Thyroid gland (tissue), 4 donors: ENCODE data around the gene EPB41L1. TPM values are rescaled to one million over a fixed set of nuclear protein-coding genes. Genes with fewer than 3 reads are reported as not detected.

ENCODE experiments used
- DNase-seq, 2 donors: peaks; one replicate each; pipeline ENCODE4 v3.0.0-alpha.2; 2019
- H3K27ac ChIP-seq, 3 donors: fragments of 200-600 bp; sonication (generic); 1 replicate in 2 of 3; 2 replicates in 1 of 3; pipeline ENCODE4 v1.5.1; 2016 to 2019; ENCODE audit warnings: mild to moderate bottlenecking in 1 of 3, moderate library complexity in 1 of 3
- H3K27me3 ChIP-seq: fragments of 200-600 bp; sonication (generic); one replicate; pipeline ENCODE4 v1.5.1; 2019
- H3K36me3 ChIP-seq, 2 donors: fragments of 200-600 bp; sonication (generic); one replicate each; pipeline ENCODE4 v1.5.1; 2016 to 2019
- H3K4me1 ChIP-seq, 2 donors: fragments of 200-600 bp; sonication (generic); one replicate each; pipeline ENCODE4 v1.5.1; 2017 to 2019
- H3K4me3 ChIP-seq, 3 donors: fragments of 200-600 bp; sonication (generic); replicated peaks in 1 of 3; 1 replicate in 2 of 3; 2 replicates in 1 of 3; pipeline ENCODE4 v1.5.1; 2016; ENCODE audit warnings: mild to moderate bottlenecking in 1 of 3
- H3K9me3 ChIP-seq: fragments of 200-600 bp; sonication (generic); one replicate; pipeline ENCODE4 v1.5.1; 2017
- CTCF ChIP-seq, 6 experiments: fragments of 200-600 bp in 3 of 6; fragments of 450-650 bp in 3 of 6; sonication (generic) in 3 of 6; IDR thresholded peaks; one replicate each; pipeline ENCODE4 v1.5.1; 2016 to 2019; ENCODE audit warnings: antibody characterized with exemption in 6 of 6, mild to moderate bottlenecking in 2 of 6, inconsistent platforms in 1 of 6, moderate library complexity in 1 of 6
- POLR2A ChIP-seq, 2 donors: fragments of 450-650 bp; IDR thresholded peaks; one replicate each; pipeline ENCODE4 v1.6.1; 2017; ENCODE audit warnings: antibody characterized with exemption in 2 of 2, mild to moderate bottlenecking in 2 of 2, moderate library complexity in 1 of 2
- WGBS, 2 donors: methylation state at CpG; one replicate each; pipeline ENCODE4 v1.1.5; 2017; 5-methylcytosine and 5-hydroxymethylcytosine counted together
- intact Hi-C: fragments of 100-400 bp; cut with DNase I; formaldehyde crosslinking; loops from one replicate; pipeline ENCODE4 v1.15.1; 2023
- total RNA-seq, 4 donors: library from RNA; depleted of rRNA; stranded (reverse); fragments of >200 nt; gene quantifications; one replicate each; pipeline ENCODE4 v1.2.3, GENCODE V29; 2016

EPB41L1 gene
- total RNA-seq, 4 donors from 2014 or later = 15.4 to 75.2 (median 42.3) TPM

GRCh38 chr20:36279776-36280175, 125.2 kb downstream of the EPB41L1 start:
- no peak overlapping the region for H3K4me3 ChIP-seq
- no peaks in the 10 kb centered on the region for H3K36me3 ChIP-seq
- no peaks in the 10 kb centered on the region for H3K9me3 ChIP-seq
- H3K4me1 ChIP-seq = no peaks in the 10 kb centered on the region
- intact Hi-C loops = no loop called here
- 76 to 86% methylated on average over 6 of the region's 6 CpGs for WGBS, 2 donors
- H3K27ac ChIP-seq = no peak overlapping the region
- H3K27me3 ChIP-seq = no peaks in the 10 kb centered on the region
- TF ChIP-seq POLR2A (IDR thresholded peaks at IDR 0.05) (no peak), CTCF (IDR thresholded peaks at IDR 0.05) (no peak)
- no peak for DNase-seq

DNA sequence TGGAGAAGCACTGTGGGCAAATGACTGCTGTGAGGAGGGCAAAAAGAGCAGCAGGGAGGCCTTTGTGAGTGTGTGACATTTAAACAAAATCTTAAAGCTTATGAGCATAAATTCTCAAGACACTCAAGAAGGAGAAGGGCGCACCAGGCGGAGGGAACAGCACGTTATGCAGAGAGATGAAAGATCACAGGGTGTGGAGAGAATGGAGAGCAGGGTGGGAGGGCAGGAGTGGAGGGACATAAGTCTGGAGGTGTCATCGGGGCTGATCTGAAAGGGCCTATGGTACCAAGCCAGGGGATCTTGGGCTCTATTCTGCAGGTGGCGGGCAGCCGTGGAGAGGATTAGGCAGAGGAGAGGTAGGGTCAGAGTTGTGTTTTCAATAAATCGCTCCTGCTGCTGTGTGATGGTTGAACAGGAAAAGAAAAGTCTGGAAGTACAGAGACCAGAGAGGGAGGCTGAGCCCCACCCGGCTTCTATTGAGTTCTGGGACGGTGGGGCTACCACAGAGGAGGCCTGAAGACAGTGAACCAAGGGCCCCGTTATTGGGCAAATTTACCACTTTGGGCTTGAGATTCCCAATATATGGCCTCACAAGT, 127.3 kb downstream of the EPB41L1 start:
- no peak for TF ChIP-seq POLR2A (IDR thresholded peaks at IDR 0.05)
- no peak for TF ChIP-seq CTCF (IDR thresholded peaks at IDR 0.05)
- intact Hi-C loops = no loop called here
- DNase-seq = no peak
- whole genome bisulfite sequencing, 2 donors = 83 to 86% methylated on average over 10 of the region's 10 CpGs
- Histone ChIP-seq H3K27ac (no peak overlapping the region), H3K4me1 (no peaks in the 10 kb centered on the region), H3K36me3 (no peaks in the 10 kb centered on the region), H3K9me3 (no peaks in the 10 kb centered on the region), H3K27me3 (no peaks in the 10 kb centered on the region), H3K4me3 (no peak overlapping the region)

Other genes with a start within 250 kb of the EPB41L1 start
- gene SCAND1, start 200.2 kb upstream of the EPB41L1 start, total RNA-seq = 100 to 1,000 TPM in 3 of 4 donors, 10 to 100 TPM in 1; 88.4 to 182 (median 125) TPM
- gene CNBD2, start 186.2 kb upstream of the EPB41L1 start, total RNA-seq = 1 to 10 TPM; 3.0 to 4.5 (median 3.8) TPM
- 10 to 100 TPM; 25.5 to 33.3 (median 29.9) TPM for gene AAR2, start 81.7 kb downstream of the EPB41L1 start, total RNA-seq
- gene DLGAP4, start 151.6 kb downstream of the EPB41L1 start, total RNA-seq = 10 to 100 TPM; 29.3 to 52.4 (median 41.5) TPM